Measurements from ENCODE around the gene ULK4.
A peak's percentile ranks its signal among the peaks of the same experiment; 100 is the strongest.
"Not testable (repeated sequence)": the region's sequence is repeated elsewhere in the genome, so short reads cannot be mapped to it uniquely, and the experiment has no call there.

ULK4 gene

GRCh38 chr3:41987627-41988026 lies 25.7 kb upstream of the ULK4 start (continued):
- TF ChIP-seq ZNF426 (tag by site-specific recombination; IDR thresholded peaks at IDR 0.05) (no peak), ZNF350 (tag by site-specific recombination; IDR thresholded peaks at IDR 0.05) (no peak), ZBTB8A (tag by site-specific recombination; IDR thresholded peaks at IDR 0.05) (no peak)
- TF ChIP-seq, protein P1, sequence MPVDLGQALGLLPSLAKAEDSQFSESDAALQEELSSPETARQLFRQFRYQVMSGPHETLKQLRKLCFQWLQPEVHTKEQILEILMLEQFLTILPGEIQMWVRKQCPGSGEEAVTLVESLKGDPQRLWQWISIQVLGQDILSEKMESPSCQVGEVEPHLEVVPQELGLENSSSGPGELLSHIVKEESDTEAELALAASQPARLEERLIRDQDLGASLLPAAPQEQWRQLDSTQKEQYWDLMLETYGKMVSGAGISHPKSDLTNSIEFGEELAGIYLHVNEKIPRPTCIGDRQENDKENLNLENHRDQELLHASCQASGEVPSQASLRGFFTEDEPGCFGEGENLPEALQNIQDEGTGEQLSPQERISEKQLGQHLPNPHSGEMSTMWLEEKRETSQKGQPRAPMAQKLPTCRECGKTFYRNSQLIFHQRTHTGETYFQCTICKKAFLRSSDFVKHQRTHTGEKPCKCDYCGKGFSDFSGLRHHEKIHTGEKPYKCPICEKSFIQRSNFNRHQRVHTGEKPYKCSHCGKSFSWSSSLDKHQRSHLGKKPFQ (tag by site-specific recombination; IDR thresholded peaks at IDR 0.05), result no peak
- TF ChIP-seq, protein P2, sequence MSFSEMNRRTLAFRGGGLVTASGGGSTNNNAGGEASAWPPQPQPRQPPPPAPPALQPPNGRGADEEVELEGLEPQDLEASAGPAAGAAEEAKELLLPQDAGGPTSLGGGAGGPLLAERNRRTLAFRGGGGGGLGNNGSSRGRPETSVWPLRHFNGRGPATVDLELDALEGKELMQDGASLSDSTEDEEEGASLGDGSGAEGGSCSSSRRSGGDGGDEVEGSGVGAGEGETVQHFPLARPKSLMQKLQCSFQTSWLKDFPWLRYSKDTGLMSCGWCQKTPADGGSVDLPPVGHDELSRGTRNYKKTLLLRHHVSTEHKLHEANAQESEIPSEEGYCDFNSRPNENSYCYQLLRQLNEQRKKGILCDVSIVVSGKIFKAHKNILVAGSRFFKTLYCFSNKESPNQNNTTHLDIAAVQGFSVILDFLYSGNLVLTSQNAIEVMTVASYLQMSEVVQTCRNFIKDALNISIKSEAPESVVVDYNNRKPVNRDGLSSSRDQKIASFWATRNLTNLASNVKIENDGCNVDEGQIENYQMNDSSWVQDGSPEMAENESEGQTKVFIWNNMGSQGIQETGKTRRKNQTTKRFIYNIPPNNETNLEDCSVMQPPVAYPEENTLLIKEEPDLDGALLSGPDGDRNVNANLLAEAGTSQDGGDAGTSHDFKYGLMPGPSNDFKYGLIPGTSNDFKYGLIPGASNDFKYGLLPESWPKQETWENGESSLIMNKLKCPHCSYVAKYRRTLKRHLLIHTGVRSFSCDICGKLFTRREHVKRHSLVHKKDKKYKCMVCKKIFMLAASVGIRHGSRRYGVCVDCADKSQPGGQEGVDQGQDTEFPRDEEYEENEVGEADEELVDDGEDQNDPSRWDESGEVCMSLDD (tag by site-specific recombination; IDR thresholded peaks at IDR 0.05), result no peak

- Histone ChIP-seq H3K9me3 (ENCODE audit: control insufficient read depth, insufficient read depth, low read depth, low read length) (no peaks in the 10 kb centered on the region), H3K4me3 (ENCODE audit: low read depth, low read length) (no peak overlapping the region), H3K27ac (ENCODE audit: extremely low read depth, low read depth, low read length) (no peak overlapping the region), H3K4me1 (ENCODE audit: control insufficient read depth, insufficient read depth, low read length) (no peaks in the 10 kb centered on the region), H3K36me3 (ENCODE audit: control insufficient read depth in 2 of 2, insufficient read depth in 1 of 2, low read length in 2 of 2) (no peaks in the 10 kb centered on the region)
- TF ChIP-seq ZNF366 (tag by site-specific recombination; conservative IDR thresholded peaks at IDR 0.05) (no peak), ZNF837 (tag by site-specific recombination; IDR thresholded peaks at IDR 0.05) (no peak), BCL11A (tag by site-specific recombination; IDR thresholded peaks at IDR 0.05; ENCODE audit: low read depth) (no peak), ZNF585B (tag by site-specific recombination; IDR thresholded peaks at IDR 0.05) (no peak), PRDM6 (tag by site-specific recombination; IDR thresholded peaks at IDR 0.05) (no peak)
- TF ChIP-seq, protein P3, sequence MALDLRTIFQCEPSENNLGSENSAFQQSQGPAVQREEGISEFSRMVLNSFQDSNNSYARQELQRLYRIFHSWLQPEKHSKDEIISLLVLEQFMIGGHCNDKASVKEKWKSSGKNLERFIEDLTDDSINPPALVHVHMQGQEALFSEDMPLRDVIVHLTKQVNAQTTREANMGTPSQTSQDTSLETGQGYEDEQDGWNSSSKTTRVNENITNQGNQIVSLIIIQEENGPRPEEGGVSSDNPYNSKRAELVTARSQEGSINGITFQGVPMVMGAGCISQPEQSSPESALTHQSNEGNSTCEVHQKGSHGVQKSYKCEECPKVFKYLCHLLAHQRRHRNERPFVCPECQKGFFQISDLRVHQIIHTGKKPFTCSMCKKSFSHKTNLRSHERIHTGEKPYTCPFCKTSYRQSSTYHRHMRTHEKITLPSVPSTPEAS (tag by site-specific recombination; IDR thresholded peaks at IDR 0.05), result no peak
- ChIA-PET POLR2A (no interaction called here), CTCF (interaction anchor here (0.6 to 0.7 kb wide), 2 partner anchors 29 to 408 kb away, joined by 4 read pairs; no protein-coding TSS in a partner anchor)
These were observed 24.7 kb upstream of the ULK4 start for GRCh38 chr3:41986561-41986960.

DNA sequence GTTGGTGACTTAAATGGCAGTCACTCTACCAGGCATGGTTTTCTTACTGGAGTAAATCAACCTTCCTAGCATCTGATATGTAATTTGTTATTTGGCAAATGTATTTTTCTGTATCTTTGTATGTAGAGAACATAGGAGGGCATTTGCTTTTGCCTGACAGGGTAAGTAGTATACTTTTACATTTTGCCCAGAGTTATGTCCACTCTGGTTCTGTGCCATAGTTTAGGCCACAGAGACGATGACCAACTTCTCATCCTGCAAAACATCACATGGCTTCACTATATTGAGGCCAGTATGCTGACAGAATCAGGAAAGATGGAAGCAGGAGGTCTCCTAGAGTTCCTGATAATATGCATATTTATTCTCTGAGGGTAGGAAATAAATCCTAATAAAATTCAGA lies 23.1 kb upstream of the ULK4 start:
- Histone ChIP-seq H3K4me1 (ENCODE audit: control insufficient read depth, insufficient read depth, low read length) (no peaks in the 10 kb centered on the region), H3K9me3 (ENCODE audit: control insufficient read depth, insufficient read depth, low read depth, low read length) (no peaks in the 10 kb centered on the region), H3K36me3 (ENCODE audit: control insufficient read depth in 2 of 2, insufficient read depth in 1 of 2, low read length in 2 of 2) (no peaks in the 10 kb centered on the region), H3K4me3 (ENCODE audit: low read depth, low read length) (no peak overlapping the region), H3K27ac (ENCODE audit: extremely low read depth, low read depth, low read length) (no peak overlapping the region)
- TF ChIP-seq ZNF510 (tag by site-specific recombination; IDR thresholded peaks at IDR 0.05; ENCODE audit: insufficient replicate concordance) (no peak), ZNF157 (tag by site-specific recombination; IDR thresholded peaks at IDR 0.05) (peak; percentile 95), ZNF654 (tag by site-specific recombination; IDR thresholded peaks at IDR 0.05; ENCODE audit: low read depth) (no peak), KLF8 (tag by site-specific recombination; IDR thresholded peaks at IDR 0.05) (no peak)
- TF ChIP-seq, protein P4, sequence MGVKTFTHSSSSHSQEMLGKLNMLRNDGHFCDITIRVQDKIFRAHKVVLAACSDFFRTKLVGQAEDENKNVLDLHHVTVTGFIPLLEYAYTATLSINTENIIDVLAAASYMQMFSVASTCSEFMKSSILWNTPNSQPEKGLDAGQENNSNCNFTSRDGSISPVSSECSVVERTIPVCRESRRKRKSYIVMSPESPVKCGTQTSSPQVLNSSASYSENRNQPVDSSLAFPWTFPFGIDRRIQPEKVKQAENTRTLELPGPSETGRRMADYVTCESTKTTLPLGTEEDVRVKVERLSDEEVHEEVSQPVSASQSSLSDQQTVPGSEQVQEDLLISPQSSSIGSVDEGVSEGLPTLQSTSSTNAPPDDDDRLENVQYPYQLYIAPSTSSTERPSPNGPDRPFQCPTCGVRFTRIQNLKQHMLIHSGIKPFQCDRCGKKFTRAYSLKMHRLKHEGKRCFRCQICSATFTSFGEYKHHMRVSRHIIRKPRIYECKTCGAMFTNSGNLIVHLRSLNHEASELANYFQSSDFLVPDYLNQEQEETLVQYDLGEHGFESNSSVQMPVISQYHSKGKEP (tag by site-specific recombination; IDR thresholded peaks at IDR 0.05), result no peak
- ChIA-PET CTCF (no interaction called here), POLR2A (no interaction called here)

- H3K4me3 ChIP-seq (ENCODE audit: low read depth, low read length); H3K4me1 ChIP-seq (ENCODE audit: control insufficient read depth, insufficient read depth, low read length); H3K9me3 ChIP-seq (ENCODE audit: control insufficient read depth, insufficient read depth, low read depth, low read length); H3K36me3 ChIP-seq (ENCODE audit: control insufficient read depth in 2 of 2, insufficient read depth in 1 of 2, low read length in 2 of 2); CTCF ChIA-PET; POLR2A ChIA-PET; H3K27ac ChIP-seq (ENCODE audit: extremely low read depth, low read depth, low read length): not testable (repeated sequence)
These were observed 21.2 kb upstream of the ULK4 start for GRCh38 chr3:41983091-41983490.

DNA sequence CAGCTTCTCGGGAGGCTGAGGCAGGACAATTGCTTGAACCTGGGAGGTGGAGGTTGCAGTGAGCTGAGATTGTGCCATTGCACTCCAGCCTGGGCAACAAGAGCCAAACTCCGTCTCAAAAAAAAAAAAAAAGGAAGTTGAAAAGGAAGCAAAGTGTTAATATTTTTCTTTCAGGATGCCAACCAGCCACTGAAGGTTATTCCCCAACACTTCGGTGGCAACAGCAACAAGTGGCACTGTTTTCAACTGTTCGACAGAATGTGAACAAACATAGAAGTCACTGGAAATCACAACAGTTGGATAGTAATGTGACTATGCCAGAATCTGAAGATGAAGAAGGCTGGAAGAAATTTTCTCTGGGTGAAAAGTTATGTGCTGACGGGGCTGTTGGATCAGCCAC lies 15.5 kb upstream of the ULK4 start:
- CTCF ChIA-PET, POLR2A ChIA-PET: not testable (repeated sequence)

More for the DNA sequence above, 15.5 kb upstream of the ULK4 start:
- H3K36me3 ChIP-seq (ENCODE audit: control insufficient read depth in 2 of 2, insufficient read depth in 1 of 2, low read length in 2 of 2); H3K9me3 ChIP-seq (ENCODE audit: control insufficient read depth, insufficient read depth, low read depth, low read length); H3K4me3 ChIP-seq (ENCODE audit: low read depth, low read length); H3K27ac ChIP-seq (ENCODE audit: extremely low read depth, low read depth, low read length); H3K4me1 ChIP-seq (ENCODE audit: control insufficient read depth, insufficient read depth, low read length): not testable (repeated sequence)
